Measurements from ENCODE around the gene SLC25A43. TPM values are rescaled to one million over a fixed set of nuclear protein-coding genes. Genes with fewer than 3 reads are reported as not detected.

The SLC25A43 gene
- total and polyA plus RNA-seq, 8 donors, result 0.58 to 36.2 (median 9.7) TPM

- no peaks in the 10 kb centered on the region for H3K27me3 ChIP-seq
- no peak overlapping the region for H3K27ac ChIP-seq
- WGBS, 5 donors, result 55 to 82% (median 75%) methylated on average over 1 to 2 of the region's 2 CpGs
- no peaks in the 10 kb centered on the region for H3K36me3 ChIP-seq
- no peaks in the 10 kb centered on the region for H3K9me3 ChIP-seq
- no peak for DNase-seq
- no peak for TF ChIP-seq CTCF (IDR thresholded peaks at IDR 0.05)
- TF ChIP-seq POLR2A (IDR thresholded peaks at IDR 0.05), result no peak
- TF ChIP-seq EP300 (IDR thresholded peaks at IDR 0.05), result no peak
- TF ChIP-seq POLR2AphosphoS5 (IDR thresholded peaks at IDR 0.05), result no peak
- H3K4me1 ChIP-seq, result no peaks in the 10 kb centered on the region
- intact Hi-C loops (cut with DNase I; ENCODE audit: low total_unique reads), result no loop called here
- H3K4me3 ChIP-seq, result no peak overlapping the region
Measured at GRCh38 chrX:119374736-119375135, 24.4 kb upstream of the SLC25A43 start.

GRCh38 chrX:119375561-119375960, 23.6 kb upstream of the SLC25A43 start:
- H3K9me3 ChIP-seq, result no peaks in the 10 kb centered on the region
- WGBS, 5 donors, result 58 to 86% (median 70%) methylated on average over 3 of the region's 3 CpGs
- no peaks in the 10 kb centered on the region for H3K4me1 ChIP-seq
- H3K36me3 ChIP-seq, result no peaks in the 10 kb centered on the region
- H3K27me3 ChIP-seq, result no peaks in the 10 kb centered on the region
- DNase-seq, result no peak
- TF ChIP-seq POLR2A (IDR thresholded peaks at IDR 0.05) (no peak), POLR2AphosphoS5 (IDR thresholded peaks at IDR 0.05) (no peak), CTCF (IDR thresholded peaks at IDR 0.05) (no peak), EP300 (IDR thresholded peaks at IDR 0.05) (no peak)
- H3K4me3 ChIP-seq, result no peak overlapping the region
- H3K27ac ChIP-seq, result no peak overlapping the region
- intact Hi-C loops (cut with DNase I; ENCODE audit: low total_unique reads), result no loop called here

GRCh38 chrX:119376312-119376711, 22.8 kb upstream of the SLC25A43 start:
- no peaks in the 10 kb centered on the region for H3K4me1 ChIP-seq
- no peaks in the 10 kb centered on the region for H3K27me3 ChIP-seq
- no peaks in the 10 kb centered on the region for H3K36me3 ChIP-seq
- no peaks in the 10 kb centered on the region for H3K9me3 ChIP-seq
- DNase-seq, result no peak
- no peak overlapping the region for H3K27ac ChIP-seq
- no peak overlapping the region for H3K4me3 ChIP-seq
- intact Hi-C loops (cut with DNase I; ENCODE audit: low total_unique reads), result no loop called here
- WGBS, 5 donors, result 73 to 90% (median 86%) methylated on average over 5 of the region's 5 CpGs
- TF ChIP-seq POLR2AphosphoS5 (IDR thresholded peaks at IDR 0.05) (no peak), CTCF (IDR thresholded peaks at IDR 0.05) (no peak), EP300 (IDR thresholded peaks at IDR 0.05) (no peak), POLR2A (IDR thresholded peaks at IDR 0.05) (no peak)

GRCh38 chrX:119381349-119381944, 17.7 kb upstream of the SLC25A43 start:
- no peaks in the 10 kb centered on the region for H3K36me3 ChIP-seq

More at GRCh38 chrX:119381349-119381944, 17.7 kb upstream of the SLC25A43 start:
- 9 to 35% (median 27%) methylated on average over 1 of the region's 1 CpG for WGBS, 5 donors
- Histone ChIP-seq H3K4me3 (no peak overlapping the region), H3K4me1 (no peaks in the 10 kb centered on the region), H3K27ac (no peak overlapping the region), H3K9me3 (no peaks in the 10 kb centered on the region), H3K27me3 (no peaks in the 10 kb centered on the region)
- TF ChIP-seq POLR2AphosphoS5 (IDR thresholded peaks at IDR 0.05), result no peak
- TF ChIP-seq POLR2A (IDR thresholded peaks at IDR 0.05), result no peak
- TF ChIP-seq EP300 (IDR thresholded peaks at IDR 0.05), result no peak
- TF ChIP-seq CTCF (IDR thresholded peaks at IDR 0.05), result no peak
- DNase-seq, result no peak
- intact Hi-C loops (cut with DNase I; ENCODE audit: low total_unique reads), result no loop called here

Data from stomach (tissue), 9 donors.